HG03469 (cell line): ENCODE data around the gene CTNNA3.
A peak's percentile ranks its signal among the peaks of the same experiment; 100 is the strongest.

Experiments used
- ATAC-seq: cut with Tn5 transposase; IDR thresholded peaks from one replicate; pipeline ENCODE4 v1.9.1; 2021; ENCODE audit warnings: mild to moderate bottlenecking, moderate library complexity, moderate number of reproducible peaks; ENCODE audit not compliant: unreplicated experiment

Gene CTNNA3

GRCh38 chr10:67666416-67667034, 29.5 kb downstream of the CTNNA3 start:
- no peak for ATAC-seq

- no peak for ATAC-seq
Measured at GRCh38 chr10:67665491-67665890, 30.5 kb downstream of the CTNNA3 start.

GRCh38 chr10:67664942-67665341, 31.1 kb downstream of the CTNNA3 start:
- no peak for ATAC-seq

- ATAC-seq = no peak
Measured at GRCh38 chr10:67663449-67664087, 32.4 kb downstream of the CTNNA3 start.

- no peak for ATAC-seq
Measured at GRCh38 chr10:67662415-67662814, 33.6 kb downstream of the CTNNA3 start.

- no peak for ATAC-seq
Measured at GRCh38 chr10:67659497-67659896, 36.5 kb downstream of the CTNNA3 start.

- no peak for ATAC-seq
Measured at GRCh38 chr10:67657775-67658174, 38.2 kb downstream of the CTNNA3 start.

- ATAC-seq = no peak
Measured at GRCh38 chr10:67650558-67650957, 45.4 kb downstream of the CTNNA3 start.

- no peak for ATAC-seq
Measured at GRCh38 chr10:67648613-67649229, 47.3 kb downstream of the CTNNA3 start.

- ATAC-seq = no peak
Measured at GRCh38 chr10:67630904-67631303, 65.1 kb downstream of the CTNNA3 start.

- ATAC-seq = no peak
Measured at GRCh38 chr10:67629461-67629971, 66.5 kb downstream of the CTNNA3 start.

- no peak for ATAC-seq
Measured at GRCh38 chr10:67622984-67623383, 73.0 kb downstream of the CTNNA3 start.

GRCh38 chr10:67622511-67622910, 73.5 kb downstream of the CTNNA3 start:
- ATAC-seq = no peak

- no peak for ATAC-seq
Measured at GRCh38 chr10:67621834-67622233, 74.2 kb downstream of the CTNNA3 start.

- ATAC-seq = no peak
Measured at GRCh38 chr10:67618116-67618515, 77.9 kb downstream of the CTNNA3 start.

- ATAC-seq = peak; percentile 96
Measured at GRCh38 chr10:67612577-67613537, 83.1 kb downstream of the CTNNA3 start.

GRCh38 chr10:67612176-67612575, 83.8 kb downstream of the CTNNA3 start:
- no peak for ATAC-seq

- no peak for ATAC-seq
Measured at GRCh38 chr10:67609996-67610793, 85.8 kb downstream of the CTNNA3 start.

GRCh38 chr10:67608001-67608400, 88.0 kb downstream of the CTNNA3 start:
- ATAC-seq = no peak

GRCh38 chr10:67607472-67607871, 88.5 kb downstream of the CTNNA3 start:
- no peak for ATAC-seq
